OCI-LY1 (cell line): ENCODE results near the gene RNF151.
"Not testable (repeated sequence)": the region's sequence is repeated elsewhere in the genome, so short reads cannot be mapped to it uniquely, and the experiment has no call there.

ENCODE experiments used
- H2AFZ ChIP-seq: fragments of 200-600 bp; sonication (generic), shearing (Covaris generic); 2 replicates; pipeline ENCODE4 v1.6.0; 2014; ENCODE audit warnings: antibody characterized with exemption, mild to moderate bottlenecking, low read length
- H3F3A ChIP-seq: fragments of 200-600 bp; sonication (generic), shearing (Covaris generic); 2 replicates; pipeline ENCODE4 v1.6.0; 2014; ENCODE audit warnings: mild to moderate bottlenecking, antibody characterized with exemption, low read length, moderate library complexity; ENCODE audit not compliant: insufficient read depth
- H3K27ac ChIP-seq: fragments of 200-600 bp; sonication (generic); 2 replicates; pipeline ENCODE4 v1.5.1; 2014; ENCODE audit warnings: low read length, mixed run types, mild to moderate bottlenecking, low read depth; ENCODE audit not compliant: poor library complexity, severe bottlenecking
- H3K27me3 ChIP-seq: fragments of 200-600 bp; sonication (generic); 2 replicates; pipeline ENCODE4 v1.6.0; 2014; ENCODE audit warnings: antibody characterized with exemption, mild to moderate bottlenecking, low read length, moderate library complexity; ENCODE audit not compliant: insufficient read depth
- H3K36me3 ChIP-seq: fragments of 200-600 bp; sonication (generic); 2 replicates; pipeline ENCODE4 v1.6.1; 2014; ENCODE audit warnings: mild to moderate bottlenecking, antibody characterized with exemption, low read length, moderate library complexity, mixed read lengths; ENCODE audit not compliant: insufficient read depth
- H3K4me1 ChIP-seq: fragments of 200-600 bp; sonication (generic); 2 replicates; pipeline ENCODE4 v1.5.1; 2014; ENCODE audit warnings: mild to moderate bottlenecking, low read length, moderate library complexity; ENCODE audit not compliant: insufficient read depth, severe bottlenecking
- H3K4me2 ChIP-seq: fragments of 200-600 bp; sonication (generic), shearing (Covaris generic); 2 replicates; pipeline ENCODE4 v1.6.1; 2014; ENCODE audit warnings: low read length
- H3K4me3 ChIP-seq: fragments of 200-600 bp; sonication (generic); 2 replicates; pipeline ENCODE4 v1.5.1; 2014; ENCODE audit warnings: low read length, low read depth, mild to moderate bottlenecking, mixed read lengths; ENCODE audit not compliant: poor library complexity, severe bottlenecking
- H3K79me2 ChIP-seq: fragments of 200-600 bp; shearing (Covaris generic); 2 replicates; pipeline ENCODE4 v1.6.1; 2016; ENCODE audit warnings: mixed run types, low read length, mixed read lengths; ENCODE audit not compliant: insufficient read depth
- H3K9ac ChIP-seq: fragments of 200-600 bp; sonication (generic), shearing (Covaris generic); 2 replicates; pipeline ENCODE4 v1.6.1; 2014; ENCODE audit warnings: mild to moderate bottlenecking, low read length, mixed read lengths
- H3K9me2 ChIP-seq: fragments of 200-600 bp; sonication (generic), shearing (Covaris generic); 2 replicates; pipeline ENCODE4 v1.6.1; 2014; ENCODE audit warnings: low read depth, mild to moderate bottlenecking, low read length, mixed read lengths
- H3K9me3 ChIP-seq: fragments of 200-600 bp; shearing (Covaris generic); 2 replicates; pipeline ENCODE4 v1.6.1; 2014; ENCODE audit warnings: low read length, mixed read lengths
- H4K20me1 ChIP-seq: fragments of 200-600 bp; sonication (generic), shearing (Covaris generic); 2 replicates; pipeline ENCODE4 v1.6.0; 2016; ENCODE audit warnings: mild to moderate bottlenecking, low read length; ENCODE audit not compliant: insufficient read depth
- EZH2 ChIP-seq: fragments of 200-600 bp; sonication (generic), shearing (Covaris generic); IDR thresholded peaks from 2 replicates; pipeline ENCODE4 v1.8.0; 2017; ENCODE audit warnings: borderline replicate concordance, mixed run types, mild to moderate bottlenecking, antibody characterized with exemption, low read length, moderate library complexity, mixed read lengths
- TF ChIP-seq, protein P1 (sequence below): fragments of 200-600 bp; sonication (generic), shearing (Covaris generic); IDR thresholded peaks from 2 replicates; pipeline ENCODE4 v1.5.1; 2017; ENCODE audit warnings: mild to moderate bottlenecking, antibody characterized with exemption, low read length, moderate library complexity, mixed read lengths

Gene RNF151

DNA sequence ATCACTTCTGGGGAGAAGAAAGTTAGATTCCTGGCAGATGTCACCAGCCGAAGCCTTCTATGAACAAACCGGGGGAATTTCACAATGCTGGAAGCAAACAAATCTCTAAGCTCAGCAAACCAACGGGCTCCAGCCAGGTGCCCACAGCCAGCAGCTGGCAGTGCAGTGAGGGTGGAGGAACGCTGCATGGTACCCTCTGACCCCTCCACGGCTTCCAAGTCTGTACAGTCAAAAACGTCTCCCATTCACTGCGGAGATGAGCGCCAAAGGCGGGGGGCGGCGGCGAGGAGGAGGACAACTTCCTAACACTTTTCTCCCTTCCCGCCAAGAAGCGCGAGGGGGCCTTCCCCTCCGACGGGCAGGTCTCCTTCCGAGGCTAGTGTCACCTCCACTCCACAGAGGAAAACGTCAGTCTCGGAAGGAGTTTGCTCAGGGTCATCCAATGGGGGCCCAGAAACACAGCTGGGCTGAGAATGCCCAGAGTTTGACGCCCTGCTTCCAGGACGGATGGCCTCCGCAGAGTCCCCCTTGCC lies 42.0 kb downstream of the RNF151 start:
- H3K4me2 ChIP-seq, result peak overlapping the region; percentile 74
- no peaks in the 10 kb centered on the region for H4K20me1 ChIP-seq
- H3K9me2 ChIP-seq, result no peaks in the 10 kb centered on the region
- peaks cover 56% of the 10 kb centered on the region for H3K4me1 ChIP-seq
- 0 out of 2 replicates have a peak, but pooled peaks cover 6% of the 10 kb centered on the region for H3K36me3 ChIP-seq
- no peaks in the 10 kb centered on the region for H3F3A ChIP-seq
- H2AFZ ChIP-seq, result no peak overlapping the region
- no peaks in the 10 kb centered on the region for H3K27me3 ChIP-seq
- H3K27ac ChIP-seq, result peak overlapping the region; percentile 53
- no peaks in the 10 kb centered on the region for H3K9me3 ChIP-seq
- TF ChIP-seq, protein P1, sequence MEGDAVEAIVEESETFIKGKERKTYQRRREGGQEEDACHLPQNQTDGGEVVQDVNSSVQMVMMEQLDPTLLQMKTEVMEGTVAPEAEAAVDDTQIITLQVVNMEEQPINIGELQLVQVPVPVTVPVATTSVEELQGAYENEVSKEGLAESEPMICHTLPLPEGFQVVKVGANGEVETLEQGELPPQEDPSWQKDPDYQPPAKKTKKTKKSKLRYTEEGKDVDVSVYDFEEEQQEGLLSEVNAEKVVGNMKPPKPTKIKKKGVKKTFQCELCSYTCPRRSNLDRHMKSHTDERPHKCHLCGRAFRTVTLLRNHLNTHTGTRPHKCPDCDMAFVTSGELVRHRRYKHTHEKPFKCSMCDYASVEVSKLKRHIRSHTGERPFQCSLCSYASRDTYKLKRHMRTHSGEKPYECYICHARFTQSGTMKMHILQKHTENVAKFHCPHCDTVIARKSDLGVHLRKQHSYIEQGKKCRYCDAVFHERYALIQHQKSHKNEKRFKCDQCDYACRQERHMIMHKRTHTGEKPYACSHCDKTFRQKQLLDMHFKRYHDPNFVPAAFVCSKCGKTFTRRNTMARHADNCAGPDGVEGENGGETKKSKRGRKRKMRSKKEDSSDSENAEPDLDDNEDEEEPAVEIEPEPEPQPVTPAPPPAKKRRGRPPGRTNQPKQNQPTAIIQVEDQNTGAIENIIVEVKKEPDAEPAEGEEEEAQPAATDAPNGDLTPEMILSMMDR, result no peak
- no peak for TF ChIP-seq EZH2
- peak overlapping the region; percentile 95 for H3K9ac ChIP-seq
- peak overlapping the region; percentile 99 for H3K4me3 ChIP-seq
- peaks cover 11% of the 10 kb centered on the region for H3K79me2 ChIP-seq

DNA sequence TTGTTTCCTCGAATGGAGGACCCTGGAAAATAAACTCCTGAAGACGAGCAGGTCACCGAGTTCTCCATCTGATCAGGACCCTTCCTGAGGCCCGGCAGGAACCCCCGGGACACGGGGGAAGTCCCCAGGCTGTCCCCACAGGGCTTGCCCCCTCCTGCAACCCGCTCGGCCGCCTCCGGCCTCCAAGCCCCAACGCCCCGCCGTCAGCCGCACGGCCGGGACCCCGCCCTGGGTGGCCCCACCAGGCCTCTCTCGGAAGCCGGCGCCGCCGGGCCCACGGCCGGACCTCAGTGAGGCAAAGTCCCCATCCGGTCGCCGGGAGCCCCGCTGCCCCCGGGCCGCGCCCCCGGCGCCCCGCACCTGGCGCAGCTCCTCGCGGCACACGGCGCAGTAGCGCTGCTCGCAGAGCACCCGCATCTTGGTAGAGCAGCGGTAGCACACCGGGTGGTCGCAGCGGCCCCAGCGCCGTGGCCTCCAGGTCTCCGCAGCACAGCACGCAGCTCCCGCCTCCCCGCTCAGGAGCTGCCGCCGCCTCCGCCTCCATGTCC lies 42.6 kb downstream of the RNF151 start:
- H3K4me3 ChIP-seq, result peak overlapping the region; percentile 99
- H3K4me2 ChIP-seq, result peak overlapping the region; percentile 74
- H3K79me2 ChIP-seq, result peaks cover 11% of the 10 kb centered on the region
- H3K36me3 ChIP-seq, result 0 out of 2 replicates have a peak, but pooled peaks cover 6% of the 10 kb centered on the region
- H3K27ac ChIP-seq, result peak overlapping the region; percentile 53
- no peaks in the 10 kb centered on the region for H3K27me3 ChIP-seq
- H4K20me1 ChIP-seq, result no peaks in the 10 kb centered on the region
- H3K9me2 ChIP-seq, result no peaks in the 10 kb centered on the region
- H3K9ac ChIP-seq, result peak overlapping the region; percentile 95
- H3F3A ChIP-seq, result no peaks in the 10 kb centered on the region
- no peak overlapping the region for H2AFZ ChIP-seq
- peaks cover 53% of the 10 kb centered on the region for H3K4me1 ChIP-seq
- H3K9me3 ChIP-seq, result no peaks in the 10 kb centered on the region
- TF ChIP-seq, protein P1, result no peak
- TF ChIP-seq EZH2, result no peak

DNA sequence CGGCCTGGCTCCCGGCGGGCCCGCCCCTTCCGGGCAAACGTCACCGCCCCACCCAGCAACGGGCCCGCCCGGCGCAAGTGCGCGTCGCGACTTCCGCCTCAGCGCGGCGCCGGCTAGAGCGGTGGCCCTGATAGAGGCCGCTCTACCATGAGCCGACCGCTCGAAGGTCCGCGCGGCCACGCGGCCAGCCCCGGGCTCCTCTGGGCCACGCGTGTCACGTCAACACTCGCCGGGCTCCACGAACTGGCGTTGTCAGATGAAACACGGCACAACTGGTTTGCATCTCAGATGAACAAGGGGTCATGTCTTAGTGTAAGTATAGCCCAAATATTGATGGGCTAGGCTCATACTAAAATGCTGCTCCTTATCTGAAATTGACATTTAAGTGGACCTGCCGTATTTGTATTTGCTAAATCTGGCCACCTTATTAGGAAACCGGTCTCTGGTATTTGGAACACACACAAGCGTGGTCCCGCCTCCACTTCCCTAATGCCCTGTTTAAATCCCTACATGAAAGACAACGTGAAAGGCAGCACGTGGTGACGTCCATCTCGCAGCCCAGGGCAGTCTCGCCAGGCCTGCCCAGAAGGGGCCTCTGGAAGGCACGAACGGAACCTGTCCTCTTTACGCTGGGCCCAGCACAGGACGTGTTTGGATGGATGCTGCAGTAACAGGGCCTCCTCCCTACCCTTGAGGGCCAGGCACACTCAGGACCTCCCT lies 43.3 kb downstream of the RNF151 start, which contains the start of gene ZNF598:
ZNF598 (minus strand) TSS at position 31 of the 720 bp plus-strand sequence.
- peak within 1 kb of the TSS; percentile 53 for H3K27ac ChIP-seq
- peaks cover 49% of the 10 kb centered on the region for H3K4me1 ChIP-seq
- H3K9me3 ChIP-seq, result no peaks in the 10 kb centered on the region
- no peaks in the 10 kb centered on the region for H4K20me1 ChIP-seq
- peaks cover 11% of the 10 kb centered on the region for H3K79me2 ChIP-seq
- no peaks in the 10 kb centered on the region for H3F3A ChIP-seq
- TF ChIP-seq, protein P1, result no peak
- no peak for TF ChIP-seq EZH2
- H2AFZ ChIP-seq, result peak within 1 kb of the TSS; percentile 5; the same call in 1 of the 2 replicates
- H3K9me2 ChIP-seq, result no peaks in the 10 kb centered on the region
- peak within 1 kb of the TSS; percentile 99 for H3K9ac ChIP-seq
- no peaks in the 10 kb centered on the region for H3K27me3 ChIP-seq
- H3K36me3 ChIP-seq, result 0 out of 2 replicates have a peak, but pooled peaks cover 6% of the 10 kb centered on the region
- H3K4me3 ChIP-seq, result peak within 1 kb of the TSS; percentile 99
- peak within 1 kb of the TSS; percentile 98 for H3K4me2 ChIP-seq

DNA sequence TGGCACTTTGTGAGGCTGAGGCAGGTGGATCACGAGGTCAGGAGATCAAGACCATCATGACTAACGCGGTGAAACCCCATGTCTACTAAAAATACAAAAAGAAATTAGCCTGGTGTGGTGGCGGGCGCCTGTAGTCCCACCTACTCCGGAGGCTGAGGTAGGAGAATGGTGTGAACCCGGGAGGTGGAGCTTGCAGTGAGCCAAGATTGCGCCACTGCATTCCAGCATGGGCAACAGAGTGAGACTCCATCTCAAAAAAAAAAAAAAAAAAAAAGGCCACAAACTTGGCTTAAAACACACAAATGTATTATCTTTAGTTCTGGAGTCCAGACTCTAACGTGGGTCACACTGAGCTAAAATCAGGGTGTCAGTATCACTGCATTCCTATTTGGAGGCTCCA lies 45.1 kb downstream of the RNF151 start:
- H3K9me3 ChIP-seq, H3K9me2 ChIP-seq, H3F3A ChIP-seq, H3K4me3 ChIP-seq, H3K27me3 ChIP-seq, H3K4me2 ChIP-seq, H2AFZ ChIP-seq, H3K9ac ChIP-seq, H3K27ac ChIP-seq, H4K20me1 ChIP-seq, H3K36me3 ChIP-seq: not testable (repeated sequence)
- peaks cover 11% of the 10 kb centered on the region for H3K79me2 ChIP-seq
- peaks cover 34% of the 10 kb centered on the region for H3K4me1 ChIP-seq
